Ovary (tissue), 9 donors: Measurements from ENCODE around the gene TMEM260. TPM values are rescaled to one million over a fixed set of nuclear protein-coding genes. Genes with fewer than 3 reads are reported as not detected.

Source experiments
- DNase-seq, 5 donors: peaks; one replicate each; pipeline ENCODE4 v3.0.0-alpha.2; 2019 to 2020
- H3K27ac ChIP-seq, 2 donors: fragments of 200-600 bp; one replicate each; pipeline versions ENCODE4 v1.5.1 to v1.8.0; 2019 to 2022
- H3K27me3 ChIP-seq: fragments of 200-600 bp; one replicate; pipeline ENCODE4 v1.8.0; 2022
- H3K36me3 ChIP-seq: fragments of 200-600 bp; sonication (generic); one replicate; pipeline ENCODE4 v1.5.1; 2019
- H3K4me1 ChIP-seq: one replicate; pipeline ENCODE4 v1.8.1; 2013; ENCODE audit warnings: mild to moderate bottlenecking, moderate library complexity; ENCODE audit not compliant: insufficient read depth
- H3K4me3 ChIP-seq: fragments of 200-600 bp; sonication (generic); one replicate; pipeline ENCODE4 v1.5.1; 2017
- H3K9me3 ChIP-seq, 2 donors: fragments of 200-600 bp in 1 of 2; sonication (generic) in 1 of 2; one replicate each; pipeline versions ENCODE4 v1.5.1 to v1.8.1; 2013 to 2019; ENCODE audit warnings: mild to moderate bottlenecking in 1 of 2, moderate library complexity in 1 of 2
- CTCF ChIP-seq, 3 donors: fragments of 450-650 bp in 2 of 3; fragments of 200-600 bp in 1 of 3; IDR thresholded peaks; one replicate each; pipeline versions ENCODE4 v1.5.1 to v1.8.0; 2016 to 2022; ENCODE audit warnings: antibody characterized with exemption in 3 of 3, mild to moderate bottlenecking in 1 of 3
- EP300 ChIP-seq: sonication (generic); formaldehyde crosslinking; IDR thresholded peaks from one replicate; pipeline ENCODE4 v1.6.1; 2017; ENCODE audit warnings: antibody characterized with exemption
- POLR2A ChIP-seq: fragments of 450-650 bp; IDR thresholded peaks from one replicate; pipeline ENCODE4 v1.6.1; 2017; ENCODE audit warnings: antibody characterized with exemption, mild to moderate bottlenecking, moderate library complexity
- WGBS, 3 donors: extraction: QIAGEN DNeasy Blood & Tissue Kit in 1 of 3; methylation state at CpG; one replicate each; pipeline versions ENCODE4 v1.1.5 to v1.1.7; 2013 to 2017; 5-methylcytosine and 5-hydroxymethylcytosine counted together
- intact Hi-C, 4 donors: fragments of 100-400 bp; cut with DNase I; formaldehyde crosslinking; loops; one replicate each; pipeline versions ENCODE4 v1.11.0 to v1.15.1; 2022 to 2023
- polyA plus RNA-seq, 2 donors: library from polyadenylated mRNA; stranded (reverse); fragments of 200-250 nt in 1 of 2; fragments of 350-450 nt in 1 of 2; fragmentation: Illumina TruSeq in 1 of 2; extraction: RNeasy Lipid Tissue Mini Kit (QIAGEN cat#74804) in 1 of 2; gene quantifications; one replicate each; pipeline ENCODE4 v1.2.3, GENCODE V29; 2013 to 2014
- total RNA-seq, 7 donors: library from RNA; depleted of rRNA in 2 of 7; stranded (reverse); fragments of >200 nt in 2 of 7; fragmentation: NEBNext Ultra II Directional in 3 of 7; extraction: Animal tissue kit (Norgen Biotek cat#: 25700) in 3 of 7; gene quantifications; one replicate each; pipeline versions ENCODE4 v1.1.0 to v1.2.4, GENCODE V29; 2016 to 2023
- donor health status: DM: no; HTN: no; CAD: no; lungs with moderate emphysema.
- donor health status: DM: no; HTN: no; CAD: no.
- donor health status: Bipolar disorder and iron deficiency.
- donor health status: DM: yes; HTN: yes; CAD: no.
- donor health status: DM: no; HTN: no; CAD: no.
- donor health status: DM: yes; HTN: yes; CAD: no.

TMEM260 gene
- total and polyA plus RNA-seq, 9 donors, result 12.8 to 28.1 (median 21.5) TPM

- no peak for DNase-seq
- 70 to 84% (median 81%) methylated on average over 6 of the region's 6 CpGs for whole genome bisulfite sequencing, 3 donors
- TF ChIP-seq EP300 (no peak), CTCF (IDR thresholded peaks at IDR 0.05) (no peak), POLR2A (no peak)
- H3K36me3 ChIP-seq, result no peaks in the 10 kb centered on the region
- intact Hi-C loops, result no loop called here
- H3K4me1 ChIP-seq, result no peaks in the 10 kb centered on the region
- no peak overlapping the region for H3K27ac ChIP-seq
- H3K27me3 ChIP-seq, result no peaks in the 10 kb centered on the region
- no peak overlapping the region for H3K4me3 ChIP-seq
- no peaks in the 10 kb centered on the region for H3K9me3 ChIP-seq
These were observed 81.2 kb downstream of the TMEM260 start for GRCh38 chr14:56660677-56661389.

DNA sequence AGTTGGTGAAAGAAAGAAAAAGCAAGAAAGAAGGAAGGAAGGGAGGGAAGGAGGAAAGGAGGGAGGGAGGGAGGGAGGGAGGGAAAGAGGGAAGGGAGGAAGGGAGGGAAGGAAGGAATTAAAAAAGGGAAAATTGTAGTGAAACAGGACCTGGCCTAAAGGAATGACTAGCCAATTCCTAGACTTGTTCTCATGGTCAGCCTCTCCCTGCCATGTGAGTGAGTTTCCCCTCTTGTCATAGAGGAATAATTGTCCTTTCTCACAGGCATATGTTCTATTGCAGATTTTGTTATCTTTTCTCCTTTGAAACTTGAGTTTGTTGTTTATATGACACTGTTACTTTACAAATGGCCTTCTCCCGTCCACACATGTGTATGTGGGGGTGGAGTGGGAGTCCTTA, 81.9 kb downstream of the TMEM260 start:
- H3K4me1 ChIP-seq, result no peaks in the 10 kb centered on the region
- no peaks in the 10 kb centered on the region for H3K9me3 ChIP-seq
- H3K4me3 ChIP-seq, result no peak overlapping the region
- 33 to 58% (median 46%) methylated on average over 1 of the region's 1 CpG for WGBS, 3 donors
- H3K27me3 ChIP-seq, result no peaks in the 10 kb centered on the region
- TF ChIP-seq CTCF (IDR thresholded peaks at IDR 0.05) (no peak), POLR2A (no peak), EP300 (no peak)
- DNase-seq, result no peak
- H3K27ac ChIP-seq, result no peak overlapping the region
- H3K36me3 ChIP-seq, result no peaks in the 10 kb centered on the region
- intact Hi-C loops, result no loop called here

DNA sequence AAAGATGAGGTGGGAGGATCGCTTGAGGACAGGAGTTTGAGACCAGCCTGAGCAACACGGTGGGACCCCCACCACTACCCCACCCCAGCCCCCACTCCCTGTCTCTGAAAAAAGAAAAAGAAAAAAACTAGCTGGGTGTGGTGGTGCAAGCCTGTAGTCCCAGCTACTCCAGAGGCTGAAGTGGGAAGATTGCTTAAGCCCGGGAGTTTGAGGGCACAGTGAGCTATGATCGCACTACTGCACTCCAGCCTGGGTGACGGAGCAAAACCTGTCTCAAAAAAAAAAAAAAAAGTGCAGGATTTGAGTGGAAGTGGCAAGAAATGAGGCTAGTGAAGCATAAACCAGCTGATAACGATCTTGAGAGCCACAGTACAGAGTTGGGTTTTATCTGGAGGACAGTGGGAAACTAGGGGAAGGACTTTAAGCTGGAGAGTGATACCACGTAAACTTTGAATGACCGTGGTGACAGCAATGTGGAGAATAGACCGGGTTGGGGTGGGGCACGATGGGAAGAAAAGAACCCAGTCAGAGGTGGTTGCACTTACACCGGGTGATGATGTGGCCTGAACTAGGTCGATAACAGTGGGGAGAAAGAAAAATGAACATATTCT, 85.3 kb downstream of the TMEM260 start:
- Histone ChIP-seq H3K27ac (no peak overlapping the region), H3K27me3 (no peaks in the 10 kb centered on the region), H3K4me1 (no peaks in the 10 kb centered on the region), H3K36me3 (no peaks in the 10 kb centered on the region), H3K4me3 (no peak overlapping the region), H3K9me3 (no peaks in the 10 kb centered on the region)
- TF ChIP-seq POLR2A (no peak), CTCF (IDR thresholded peaks at IDR 0.05) (no peak), EP300 (no peak)
- intact Hi-C loops, result no loop called here
- 77 to 78% (median 78%) methylated on average over 12 of the region's 12 CpGs for WGBS, 3 donors
- DNase-seq, result no peak

GRCh38 chr14:56666294-56666693, 86.7 kb downstream of the TMEM260 start:
- no peaks in the 10 kb centered on the region for H3K4me1 ChIP-seq
- WGBS, 3 donors, result 88 to 94% (median 90%) methylated on average over 7 of the region's 7 CpGs
- DNase-seq, result no peak
- H3K9me3 ChIP-seq, result no peaks in the 10 kb centered on the region
- no peak overlapping the region for H3K4me3 ChIP-seq
- intact Hi-C loops, result no loop called here
- H3K27ac ChIP-seq, result no peak overlapping the region
- no peak for TF ChIP-seq POLR2A
- TF ChIP-seq EP300, result no peak
- TF ChIP-seq CTCF (IDR thresholded peaks at IDR 0.05), result no peak
- no peaks in the 10 kb centered on the region for H3K36me3 ChIP-seq
- H3K27me3 ChIP-seq, result no peaks in the 10 kb centered on the region
